GM21825 (cell line): ENCODE data around the gene FSIP1.

Source experiments
- ATAC-seq: cut with Tn5 transposase; IDR thresholded peaks from one replicate; pipeline ENCODE4 v1.9.1; 2021; ENCODE audit warnings: mild to moderate bottlenecking, moderate library complexity; ENCODE audit not compliant: unreplicated experiment

FSIP1 gene

DNA sequence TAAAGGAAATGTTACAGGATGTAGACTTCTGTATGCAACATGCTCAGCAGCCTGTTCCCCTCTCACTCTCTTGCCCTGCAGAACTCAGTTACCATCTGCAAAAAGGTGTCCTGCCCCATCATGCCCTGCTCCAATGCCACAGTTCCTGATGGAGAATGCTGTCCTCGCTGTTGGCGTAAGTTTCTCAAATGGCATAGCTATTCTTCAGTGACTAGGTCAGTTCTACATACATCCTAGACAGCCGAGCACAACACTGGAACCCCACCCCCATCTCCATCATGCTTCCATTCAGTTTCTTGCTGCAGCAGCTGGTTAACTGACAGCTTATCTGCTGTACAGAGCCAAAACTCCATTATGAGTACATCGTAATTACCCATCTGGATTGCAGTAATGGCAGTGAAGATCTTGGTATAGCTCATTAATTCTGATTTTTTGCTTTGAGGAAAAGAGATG is 197.2 kb downstream of the FSIP1 start:
- no peak for ATAC-seq

GRCh38 chr15:39584662-39585388 is 197.8 kb downstream of the FSIP1 start:
- no peak for ATAC-seq

- ATAC-seq = no peak
Observed at GRCh38 chr15:39584266-39584659, 198.4 kb downstream of the FSIP1 start.

DNA sequence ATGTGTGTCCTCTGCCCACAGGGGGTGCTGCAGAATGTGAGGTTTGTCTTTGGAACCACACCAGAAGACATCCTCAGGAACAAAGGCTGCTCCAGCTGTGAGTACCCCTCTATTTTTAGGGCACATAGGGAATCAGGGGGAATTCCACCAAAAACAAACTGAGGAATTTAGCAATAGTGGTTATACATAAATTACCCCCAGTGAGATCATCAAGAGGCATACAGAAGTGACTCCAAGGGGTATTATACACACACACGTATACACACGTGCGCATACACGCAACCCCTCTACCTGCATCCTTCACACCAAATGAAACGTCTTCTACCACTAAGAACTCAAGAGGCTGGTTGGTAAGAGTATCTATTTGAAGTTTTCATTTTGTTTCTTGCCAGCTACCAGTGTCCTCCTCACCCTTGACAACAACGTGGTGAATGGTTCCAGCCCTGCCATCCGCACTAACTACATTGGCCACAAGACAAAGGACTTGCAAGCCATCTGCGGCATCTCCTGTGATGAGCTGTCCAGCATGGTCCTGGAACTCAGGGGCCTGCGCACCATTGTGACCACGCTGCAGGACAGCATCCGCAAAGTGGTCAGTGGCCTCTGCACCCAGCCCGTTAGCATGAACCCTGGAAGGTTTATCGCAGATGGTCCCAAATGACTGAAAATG is 198.9 kb downstream of the FSIP1 start:
- no peak for ATAC-seq

- ATAC-seq = no peak
Observed at GRCh38 chr15:39582977-39583595, 199.6 kb downstream of the FSIP1 start.

DNA sequence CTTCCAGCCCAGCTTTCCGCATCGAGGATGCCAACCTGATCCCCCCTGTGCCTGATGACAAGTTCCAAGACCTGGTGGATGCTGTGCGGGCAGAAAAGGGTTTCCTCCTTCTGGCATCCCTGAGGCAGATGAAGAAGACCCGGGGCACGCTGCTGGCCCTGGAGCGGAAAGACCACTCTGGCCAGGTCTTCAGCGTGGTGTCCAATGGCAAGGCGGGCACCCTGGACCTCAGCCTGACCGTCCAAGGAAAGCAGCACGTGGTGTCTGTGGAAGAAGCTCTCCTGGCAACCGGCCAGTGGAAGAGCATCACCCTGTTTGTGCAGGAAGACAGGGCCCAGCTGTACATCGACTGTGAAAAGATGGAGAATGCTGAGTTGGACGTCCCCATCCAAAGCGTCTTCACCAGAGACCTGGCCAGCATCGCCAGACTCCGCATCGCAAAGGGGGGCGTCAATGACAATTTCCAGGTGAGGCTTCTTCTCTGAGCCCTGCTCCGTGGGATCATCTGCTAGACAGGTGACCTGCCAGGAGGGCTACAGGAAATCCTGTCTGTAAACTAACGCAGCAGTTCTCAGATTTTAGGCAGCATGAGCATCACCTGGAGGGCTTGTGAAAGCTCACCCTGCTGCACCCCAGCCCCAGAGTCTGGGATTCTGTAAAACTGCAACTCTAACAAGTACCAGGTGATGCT is 200.2 kb downstream of the FSIP1 start:
- ATAC-seq = no peak

DNA sequence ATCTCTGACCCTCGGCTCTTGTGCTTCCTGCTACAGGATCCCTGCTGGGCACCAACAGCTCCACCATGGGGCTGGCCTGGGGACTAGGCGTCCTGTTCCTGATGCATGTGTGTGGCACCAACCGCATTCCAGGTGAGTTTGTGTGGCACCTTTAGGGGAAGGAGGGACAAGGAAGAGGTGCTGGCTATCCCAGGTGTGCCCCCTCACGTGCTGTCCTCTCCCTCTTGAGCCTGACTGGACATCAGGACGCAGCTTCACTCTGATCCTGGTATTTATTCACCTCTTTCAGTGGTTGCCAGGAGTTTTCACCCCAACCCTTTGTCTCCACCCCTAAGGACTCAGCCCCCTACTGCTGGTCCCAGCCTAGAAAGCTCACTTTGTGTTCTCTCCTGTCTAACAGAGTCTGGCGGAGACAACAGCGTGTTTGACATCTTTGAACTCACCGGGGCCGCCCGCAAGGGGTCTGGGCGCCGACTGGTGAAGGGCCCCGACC is 200.8 kb downstream of the FSIP1 start:
- ATAC-seq = no peak

- no peak for ATAC-seq
Observed at GRCh38 chr15:39581242-39581792, 201.3 kb downstream of the FSIP1 start.

DNA sequence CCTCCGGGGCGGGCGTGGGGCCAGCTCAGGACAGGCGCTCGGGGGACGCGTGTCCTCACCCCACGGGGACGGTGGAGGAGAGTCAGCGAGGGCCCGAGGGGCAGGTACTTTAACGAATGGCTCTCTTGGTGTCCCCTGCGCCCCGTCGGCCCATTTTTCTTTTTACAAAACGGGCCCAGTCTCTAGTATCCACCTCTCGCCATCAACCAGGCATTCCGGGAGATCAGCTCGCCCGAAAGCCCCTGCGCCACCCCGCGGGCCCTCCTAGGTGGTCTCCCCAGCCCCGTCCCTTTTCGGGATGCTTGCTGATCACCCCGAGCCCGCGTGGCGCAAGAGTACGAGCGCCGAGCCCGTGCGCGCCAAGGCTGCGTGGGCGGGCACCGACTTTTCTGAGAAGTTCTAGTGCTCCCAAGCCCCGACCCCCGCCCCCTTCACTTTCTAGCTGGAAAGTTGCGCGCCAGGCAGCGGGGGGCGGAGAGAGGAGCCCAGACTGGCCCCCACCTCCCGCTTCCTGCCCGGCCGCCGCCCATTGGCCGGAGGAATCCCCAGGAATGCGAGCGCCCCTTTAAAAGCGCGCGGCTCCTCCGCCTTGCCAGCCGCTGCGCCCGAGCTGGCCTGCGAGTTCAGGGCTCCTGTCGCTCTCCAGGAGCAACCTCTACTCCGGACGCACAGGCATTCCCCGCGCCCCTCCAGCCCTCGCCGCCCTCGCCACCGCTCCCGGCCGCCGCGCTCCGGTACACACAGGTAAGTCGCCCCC is 202.0 kb downstream of the FSIP1 start, which contains the start of gene THBS1:
Gene THBS1, plus strand, starts transcription at position 595 of the 757 bp plus-strand sequence. CDS start 779 bp downstream, outside the sequence.
- no peak for ATAC-seq

DNA sequence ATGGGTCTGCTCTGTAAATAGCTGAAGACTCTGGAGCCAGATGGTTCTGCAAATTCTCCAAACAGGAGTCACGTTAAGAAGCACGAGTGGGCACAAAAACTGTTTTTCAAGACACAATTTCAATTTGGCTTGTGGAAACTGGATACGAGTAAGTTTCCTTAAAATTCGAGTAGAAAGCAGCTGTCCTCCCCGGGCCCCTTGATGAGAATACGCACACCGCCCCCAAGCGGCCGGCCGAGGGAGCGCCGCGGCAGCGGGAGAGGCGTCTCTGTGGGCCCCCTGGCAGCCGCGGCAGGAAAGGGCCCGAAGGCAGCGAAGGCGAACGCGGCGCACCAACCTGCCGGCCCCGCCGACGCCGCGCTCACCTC is 202.5 kb downstream of the FSIP1 start:
- ATAC-seq = peak; percentile 85

GRCh38 chr15:39579487-39580116 is 203.0 kb downstream of the FSIP1 start:
- ATAC-seq = no peak

DNA sequence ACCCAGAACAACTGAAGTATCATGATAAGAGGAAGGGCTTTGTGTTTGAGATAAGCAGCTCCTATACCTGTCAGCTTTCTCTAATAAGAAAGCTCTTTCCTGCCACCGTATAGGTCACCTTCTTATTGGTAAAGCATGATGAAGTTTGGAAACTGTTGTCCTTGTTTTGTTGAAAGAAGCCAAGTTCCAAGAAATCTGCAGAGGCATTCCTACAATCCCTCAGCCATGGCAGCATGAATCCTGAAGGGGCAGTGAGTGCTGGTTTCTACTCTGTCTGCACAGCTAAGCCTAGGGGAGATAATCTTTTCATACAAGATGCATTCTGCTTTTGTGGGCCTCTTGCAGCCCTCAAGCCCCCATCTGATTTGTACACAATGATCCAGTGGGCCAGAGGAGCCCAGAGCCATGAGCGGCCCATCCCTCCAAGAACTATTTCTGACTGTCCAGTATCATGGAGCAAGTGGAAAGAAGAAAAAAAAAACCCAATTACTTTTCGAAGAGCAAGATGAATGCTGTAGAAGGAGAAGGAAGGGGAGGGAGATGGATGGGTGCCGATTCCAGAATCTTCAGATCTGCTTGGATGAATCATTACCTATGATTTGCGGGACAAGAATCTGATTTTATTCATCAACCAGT is 203.7 kb downstream of the FSIP1 start:
- no peak for ATAC-seq

DNA sequence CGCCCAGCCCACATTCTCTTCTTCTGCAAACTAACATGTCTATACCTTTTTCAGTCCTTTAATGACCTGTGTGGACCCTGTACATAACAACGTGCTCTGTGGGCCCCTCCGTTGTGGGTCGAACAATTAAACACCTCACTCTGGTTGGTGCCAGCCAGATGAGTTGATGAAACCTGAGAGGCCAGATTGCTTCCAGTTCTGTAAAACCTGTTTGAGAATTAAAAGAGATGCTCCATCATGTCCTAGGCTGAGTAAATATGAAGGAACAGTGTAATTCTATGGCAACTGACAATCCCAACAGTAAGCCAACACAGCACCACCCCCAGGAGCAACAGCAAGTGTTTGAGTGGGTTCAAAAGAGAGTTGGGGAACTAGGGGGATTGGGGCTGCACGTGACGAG is 207.5 kb downstream of the FSIP1 start:
- no peak for ATAC-seq

- ATAC-seq = no peak
Observed at GRCh38 chr15:39574427-39574826, 208.2 kb downstream of the FSIP1 start.

GRCh38 chr15:39573844-39574243 is 208.8 kb downstream of the FSIP1 start:
- ATAC-seq = no peak

- no peak for ATAC-seq
Observed at GRCh38 chr15:39573287-39573686, 209.4 kb downstream of the FSIP1 start.

DNA sequence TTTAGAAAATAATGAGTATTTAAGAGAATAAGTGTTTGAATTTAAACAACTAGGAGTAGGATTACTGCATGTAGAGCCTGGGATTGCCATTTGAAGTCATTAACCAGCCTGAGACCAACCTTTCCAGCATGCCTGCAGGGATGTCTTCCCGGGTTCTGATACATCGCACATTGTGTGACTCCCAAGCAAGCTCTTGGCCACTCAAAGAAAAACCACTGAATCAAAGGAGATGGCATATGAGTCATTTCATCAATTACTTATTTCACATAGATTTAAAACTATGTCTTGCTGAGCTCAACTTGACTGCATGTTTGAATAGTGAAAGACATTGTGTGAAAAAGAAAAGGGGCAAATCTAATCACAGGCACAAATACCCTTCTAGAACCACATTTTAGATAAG is 216.8 kb downstream of the FSIP1 start:
- no peak for ATAC-seq

DNA sequence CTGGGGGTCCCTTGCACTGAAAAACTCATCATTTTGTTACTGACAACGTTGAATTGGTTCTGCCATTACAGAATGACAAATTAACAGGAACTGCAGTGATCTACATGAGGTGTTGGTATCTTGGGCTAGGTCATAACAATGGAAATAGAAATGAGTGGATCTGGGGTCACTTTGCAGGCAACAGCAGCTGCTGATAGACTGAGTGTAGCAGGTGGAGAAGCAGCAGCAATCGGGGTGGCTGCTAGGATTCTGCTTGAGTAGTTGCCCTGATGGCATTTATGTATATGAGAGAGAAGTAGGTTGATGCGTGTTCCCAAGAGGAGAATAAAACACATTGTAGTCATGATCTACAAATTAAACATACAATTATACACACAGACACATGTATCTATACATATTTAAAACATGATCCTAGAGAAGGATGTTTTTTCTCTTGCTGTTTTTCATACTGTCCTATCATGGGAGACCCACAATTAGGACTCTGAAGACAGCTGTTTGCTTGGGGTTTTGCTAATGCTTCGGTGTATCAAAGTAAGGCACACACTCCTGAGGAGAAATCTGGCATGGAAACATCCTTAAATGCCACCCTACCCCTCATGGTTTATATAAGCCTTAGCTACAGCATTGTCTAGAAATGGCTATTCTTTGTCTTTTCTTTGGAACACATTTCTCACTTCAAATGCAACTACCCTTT is 217.5 kb downstream of the FSIP1 start:
- ATAC-seq = no peak

GRCh38 chr15:39558421-39558820 is 224.2 kb downstream of the FSIP1 start:
- ATAC-seq = no peak
